ENCODE results near the gene MBNL1. TPM values are rescaled to one million over a fixed set of nuclear protein-coding genes. Genes with fewer than 3 reads are reported as not detected.

MBNL1 gene
- total and polyA plus RNA-seq, 2 of the 4 experiments (the other 2 are of a cell fraction): 127 to 664 TPM

- Histone ChIP-seq H3K14ac (replicated peaks; ENCODE audit: low read depth, low read length) (no peak overlapping the region), H2BK120ac (ENCODE audit: low read depth, low read length) (no peak overlapping the region), H3K9me1 (ENCODE audit: insufficient read depth, low read length) (peaks cover 11% of the 10 kb centered on the region), H3K4ac (ENCODE audit: low read depth, low read length) (no peak overlapping the region), H3K36me3 (ENCODE audit: control insufficient read depth, insufficient read depth, low read length) (peaks cover 14% of the 10 kb centered on the region), H3K4me1 (ENCODE audit: control insufficient read depth, insufficient read depth, low read length) (peaks cover 4% of the 10 kb centered on the region; the same call in 1 of the 2 replicates), H3K23ac (ENCODE audit: low read depth, low read length) (no peak overlapping the region), H3K9me3 (ENCODE audit: control insufficient read depth, insufficient read depth, low read length) (no peaks in the 10 kb centered on the region), H4K5ac (ENCODE audit: low read depth, low read length) (no peak overlapping the region), H3K56ac (ENCODE audit: extremely low read depth, insufficient read depth, low read length) (no peak overlapping the region), H4K20me1 (ENCODE audit: insufficient read depth, low read length) (peaks cover 38% of the 10 kb centered on the region), H2AK5ac (ENCODE audit: low read depth, low read length) (no peak overlapping the region), H3K79me1 (ENCODE audit: low read depth in 1 of 2, low read length in 2 of 2) (peaks cover 21 to 58% of the 10 kb centered on the region in 2 experiments), H3K4me2 (ENCODE audit: low read depth, low read length) (no peak overlapping the region), H3K18ac (ENCODE audit: low read depth, low read length) (no peak overlapping the region), H2AFZ (replicated peaks; ENCODE audit: low read length, poor library complexity) (no peak overlapping the region), H3K27me3 (ENCODE audit: control insufficient read depth, insufficient read depth, low read length) (no peaks in the 10 kb centered on the region), H3K27ac (ENCODE audit: insufficient read depth, low read length) (no peak overlapping the region), H3K4me3 (ENCODE audit: insufficient read depth, low read depth, low read length) (no peak overlapping the region), H2AK9ac (replicated peaks; ENCODE audit: low read depth, low read length, poor library complexity) (no peak overlapping the region), H4K8ac (ENCODE audit: low read depth in 2 of 2, low read length in 2 of 2) (no peak overlapping the region), H2BK5ac (ENCODE audit: low read depth, low read length, poor library complexity, severe bottlenecking) (no peak overlapping the region), H2BK15ac (ENCODE audit: low read depth, low read length) (no peak overlapping the region), H3K9ac (ENCODE audit: low read depth, low read length) (no peak overlapping the region), H2BK20ac (ENCODE audit: low read depth, low read length) (no peak overlapping the region), H4K91ac (ENCODE audit: insufficient read depth, low read depth, low read length) (no peak overlapping the region)
- ATAC-seq (ENCODE audit: low read depth) (no peak), DNase-seq (no peak)
- CTCF ChIA-PET: no interaction called here
- intact Hi-C loops (cut with micrococcal nuclease): no loop called here
- BruUV-seq (replicated peaks): no TSS peak
- dilution Hi-C loops (cut with HindIII; ENCODE audit: low sequenced_read_pairs, unreplicated experiment): no loop called here
- in situ Hi-C loops (cut with MboI; ENCODE audit: low sequenced_read_pairs): no loop called here
- TF ChIP-seq RCOR1 (IDR thresholded peaks at IDR 0.05; ENCODE audit: insufficient replicate concordance, low read length) (no peak), BHLHE40 (IDR thresholded peaks at IDR 0.05; ENCODE audit: low read depth, low read length) (no peak), MAZ (IDR thresholded peaks at IDR 0.05; ENCODE audit: borderline replicate concordance, low read depth, low read length) (no peak), CEBPB (IDR thresholded peaks at IDR 0.05; ENCODE audit: low read depth, low read length) (no peak), RAD21 (IDR thresholded peaks at IDR 0.05; ENCODE audit: low read length) (no peak), MAFK (IDR thresholded peaks at IDR 0.05; ENCODE audit: low read depth, low read length) (no peak), MXI1 (IDR thresholded peaks at IDR 0.05; ENCODE audit: borderline replicate concordance, low read depth, low read length) (no peak), CTCF (conservative IDR thresholded peaks at IDR 0.05; ENCODE audit: low read depth, low read length) (no peak), CHD1 (IDR thresholded peaks at IDR 0.05; ENCODE audit: low read depth, low read length) (no peak), FOS (IDR thresholded peaks at IDR 0.05; ENCODE audit: low read depth, low read length) (no peak), USF2 (IDR thresholded peaks at IDR 0.05; ENCODE audit: low read depth, low read length) (no peak), RFX5 (IDR thresholded peaks at IDR 0.05; ENCODE audit: low read depth, low read length) (no peak), NFE2L2 (IDR thresholded peaks at IDR 0.05; ENCODE audit: low read depth, low read length) (no peak), ELK1 (IDR thresholded peaks at IDR 0.05; ENCODE audit: borderline replicate concordance, low read depth, low read length) (no peak)
- POLR2A ChIA-PET (ENCODE audit: unreplicated experiment): no interaction called here
- WGBS, 2 experiments (ENCODE audit: extremely low coverage in 2 of 2, insufficient read length in 1 of 2): no CpG with 5 or more reads among the region's 2 CpGs
Measured at GRCh38 chr3:152335273-152335672, 66.5 kb downstream of the MBNL1 start.
